VCaP (cell line): ENCODE measurements around the gene UFC1.

Experiments
- H3K27ac ChIP-seq: fragments of 450-650 bp; 2 replicates; pipeline ENCODE4 v1.5.1; 2017
- TF ChIP-seq, protein P1 (sequence below): fragments of 450-650 bp; conservative IDR thresholded peaks from 2 replicates; pipeline ENCODE4 v1.5.1; 2017; ENCODE audit warnings: mild to moderate bottlenecking, moderate library complexity

UFC1 gene

DNA sequence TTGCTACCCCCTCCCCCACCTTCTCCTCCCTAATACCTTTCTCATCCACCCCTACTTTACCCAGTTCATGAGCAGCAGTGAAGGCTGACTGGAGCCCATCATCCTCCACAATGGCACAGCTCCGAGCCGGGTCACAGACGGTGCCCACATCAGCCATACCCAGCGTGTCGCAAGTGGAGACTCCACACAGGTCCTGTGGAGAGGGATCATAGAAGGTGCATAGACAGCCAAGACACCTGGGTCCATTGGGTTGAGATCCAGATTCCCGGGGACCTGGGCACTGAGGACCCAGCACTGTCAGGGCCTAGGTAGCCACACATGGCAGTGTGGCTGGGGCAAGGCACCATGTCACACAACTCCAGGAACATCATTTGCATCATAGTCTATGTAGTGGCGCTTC is 42.3 kb downstream of the UFC1 start:
- TF ChIP-seq, protein P1, sequence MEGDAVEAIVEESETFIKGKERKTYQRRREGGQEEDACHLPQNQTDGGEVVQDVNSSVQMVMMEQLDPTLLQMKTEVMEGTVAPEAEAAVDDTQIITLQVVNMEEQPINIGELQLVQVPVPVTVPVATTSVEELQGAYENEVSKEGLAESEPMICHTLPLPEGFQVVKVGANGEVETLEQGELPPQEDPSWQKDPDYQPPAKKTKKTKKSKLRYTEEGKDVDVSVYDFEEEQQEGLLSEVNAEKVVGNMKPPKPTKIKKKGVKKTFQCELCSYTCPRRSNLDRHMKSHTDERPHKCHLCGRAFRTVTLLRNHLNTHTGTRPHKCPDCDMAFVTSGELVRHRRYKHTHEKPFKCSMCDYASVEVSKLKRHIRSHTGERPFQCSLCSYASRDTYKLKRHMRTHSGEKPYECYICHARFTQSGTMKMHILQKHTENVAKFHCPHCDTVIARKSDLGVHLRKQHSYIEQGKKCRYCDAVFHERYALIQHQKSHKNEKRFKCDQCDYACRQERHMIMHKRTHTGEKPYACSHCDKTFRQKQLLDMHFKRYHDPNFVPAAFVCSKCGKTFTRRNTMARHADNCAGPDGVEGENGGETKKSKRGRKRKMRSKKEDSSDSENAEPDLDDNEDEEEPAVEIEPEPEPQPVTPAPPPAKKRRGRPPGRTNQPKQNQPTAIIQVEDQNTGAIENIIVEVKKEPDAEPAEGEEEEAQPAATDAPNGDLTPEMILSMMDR = no peak
- H3K27ac ChIP-seq = no peak overlapping the region

DNA sequence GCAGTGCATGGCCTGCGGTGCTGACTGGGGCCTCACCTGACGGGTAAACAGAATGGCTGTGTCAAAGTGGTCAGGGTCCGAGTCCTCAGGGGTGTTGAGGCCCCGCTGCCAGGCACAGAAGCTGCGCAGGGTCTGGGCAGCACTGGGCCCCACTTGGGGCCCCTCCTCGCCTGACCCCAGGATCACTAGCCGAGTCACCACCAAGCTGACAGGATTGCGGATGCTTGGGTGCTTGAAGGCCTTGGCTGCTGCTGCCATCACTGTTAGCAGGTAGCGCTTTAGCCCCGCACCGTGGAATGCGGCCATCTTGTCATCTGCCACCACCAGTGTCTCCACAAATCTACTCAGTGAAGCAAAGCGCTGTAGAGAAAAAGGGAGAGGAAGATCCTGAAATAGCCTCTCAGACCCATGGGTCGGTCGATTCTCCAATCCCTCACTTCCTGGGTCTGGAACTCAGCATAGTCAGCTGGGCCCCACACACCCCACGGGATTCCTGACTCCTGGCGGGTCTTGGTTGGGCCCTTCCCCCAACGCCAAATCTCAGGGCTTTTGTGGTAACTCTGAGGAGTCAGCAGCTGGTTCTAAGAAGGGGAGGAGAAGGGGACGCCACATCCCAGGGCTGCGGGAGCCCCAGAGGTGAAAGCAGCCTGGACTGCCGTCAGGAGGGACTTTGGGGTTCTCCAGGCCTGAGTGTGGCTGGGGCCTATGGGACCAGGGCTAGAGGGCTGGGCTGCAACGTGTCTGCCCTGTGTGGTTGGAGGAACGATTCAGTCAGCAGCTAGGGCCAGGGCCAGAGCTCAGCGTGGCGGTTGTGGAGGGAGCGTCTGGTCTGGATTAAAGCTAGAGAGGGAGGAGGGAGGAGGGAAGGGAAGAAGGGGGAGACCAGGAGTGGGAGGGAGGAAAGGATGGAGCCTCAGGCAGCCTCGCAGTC is 43.0 kb downstream of the UFC1 start:
- H3K27ac ChIP-seq = no peak overlapping the region
- TF ChIP-seq, protein P1 = no peak

DNA sequence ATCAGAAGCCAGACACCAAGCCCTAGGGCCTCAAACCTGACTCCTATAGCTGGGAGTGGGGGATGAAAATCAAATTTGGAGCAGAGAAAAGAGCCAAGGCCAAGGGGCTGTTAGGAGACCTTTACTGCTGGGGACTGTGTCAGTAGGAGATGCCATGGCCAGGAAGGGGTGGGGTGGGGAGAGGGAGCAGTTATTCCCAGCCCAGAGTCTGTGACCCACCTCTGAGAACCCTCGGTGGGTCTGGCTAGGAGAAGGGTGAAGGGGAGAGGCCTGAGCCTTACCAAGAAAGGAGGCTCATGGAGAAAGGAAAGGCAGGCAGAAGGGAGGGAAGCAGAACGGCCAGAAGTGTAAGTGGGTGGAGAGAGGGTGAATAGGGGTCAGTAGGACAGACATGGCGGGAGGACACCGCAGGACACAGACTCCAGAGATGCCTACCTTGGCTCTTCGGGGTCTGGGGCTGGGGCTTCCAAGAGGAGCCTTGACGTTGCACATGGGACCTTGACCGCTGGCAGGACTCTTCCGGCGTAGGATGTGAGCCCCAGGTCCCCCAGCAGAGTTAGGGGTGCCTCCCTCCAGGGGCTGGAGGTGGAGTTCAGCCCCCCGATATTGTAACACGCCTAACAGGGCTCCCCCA is 43.9 kb downstream of the UFC1 start:
- no peak overlapping the region for H3K27ac ChIP-seq
- TF ChIP-seq, protein P1 = no peak

DNA sequence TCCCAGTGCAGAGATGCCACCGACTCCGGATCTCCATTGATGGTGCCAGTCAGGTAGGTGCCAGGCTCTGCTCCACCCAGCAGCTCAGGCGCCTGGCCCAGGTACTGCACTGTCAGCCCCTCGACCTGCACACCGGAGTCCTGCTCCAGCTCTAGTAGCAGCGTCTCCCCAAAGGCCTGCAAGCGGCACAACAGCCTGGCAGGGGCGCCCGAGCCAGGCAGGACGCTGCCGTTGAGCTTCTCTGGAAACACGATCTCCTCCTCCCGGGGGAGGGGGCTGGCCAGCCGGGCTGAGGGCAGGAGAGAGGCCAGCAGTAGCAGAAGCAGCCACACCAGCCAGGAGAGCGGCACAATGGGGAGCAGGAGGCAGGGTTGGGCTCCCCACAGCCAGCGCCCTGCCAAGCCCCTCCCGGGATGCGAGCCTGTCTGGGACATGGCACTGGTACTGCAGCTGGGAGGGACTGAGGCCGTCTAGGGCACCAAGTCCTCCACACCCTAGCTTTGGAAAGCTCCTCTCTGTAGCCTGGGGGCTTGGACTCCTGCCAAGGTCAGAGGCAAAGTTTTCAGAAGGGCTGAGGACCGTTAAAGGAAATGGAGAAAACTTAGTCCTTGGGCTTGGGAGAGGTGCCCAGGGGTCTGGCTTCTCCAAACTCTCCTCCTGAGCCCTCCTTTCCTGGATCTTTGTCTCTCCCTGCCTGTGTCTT is 44.6 kb downstream of the UFC1 start:
- TF ChIP-seq, protein P1 = no peak
- no peak overlapping the region for H3K27ac ChIP-seq

DNA sequence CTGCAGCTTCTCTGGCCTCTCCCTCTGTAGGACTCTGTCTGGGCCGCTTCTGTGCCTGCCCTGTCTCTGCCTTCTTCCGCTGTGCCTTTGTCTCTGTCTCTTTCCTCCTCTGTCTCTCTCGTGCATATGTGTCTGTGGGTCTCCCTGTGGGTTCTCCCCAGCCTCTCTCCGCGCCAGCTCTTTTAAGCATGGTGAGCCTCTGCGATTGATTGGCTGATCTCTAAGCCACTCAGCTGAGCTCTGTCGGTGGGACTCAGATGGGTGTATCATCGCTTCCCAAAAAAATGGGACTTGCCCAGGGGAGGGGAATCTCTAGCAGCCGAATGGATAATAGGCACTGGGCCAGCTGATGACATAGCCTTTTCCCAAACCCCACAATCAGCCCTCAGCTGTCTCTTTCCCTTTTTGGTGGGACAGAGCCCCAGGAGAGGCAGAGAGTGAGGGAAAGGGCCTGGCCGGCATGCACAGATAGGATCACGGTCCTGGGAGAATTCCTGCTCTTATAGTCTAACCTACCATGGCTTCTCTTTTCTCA is 45.2 kb downstream of the UFC1 start, which contains the start of gene ADAMTS4:
ADAMTS4 (minus strand) TSS at position 158 of the 535 bp plus-strand sequence. CDS start 427 bp downstream, outside the sequence.
- TF ChIP-seq, protein P1 = no peak
- no peak within 1 kb of the TSS for H3K27ac ChIP-seq

DNA sequence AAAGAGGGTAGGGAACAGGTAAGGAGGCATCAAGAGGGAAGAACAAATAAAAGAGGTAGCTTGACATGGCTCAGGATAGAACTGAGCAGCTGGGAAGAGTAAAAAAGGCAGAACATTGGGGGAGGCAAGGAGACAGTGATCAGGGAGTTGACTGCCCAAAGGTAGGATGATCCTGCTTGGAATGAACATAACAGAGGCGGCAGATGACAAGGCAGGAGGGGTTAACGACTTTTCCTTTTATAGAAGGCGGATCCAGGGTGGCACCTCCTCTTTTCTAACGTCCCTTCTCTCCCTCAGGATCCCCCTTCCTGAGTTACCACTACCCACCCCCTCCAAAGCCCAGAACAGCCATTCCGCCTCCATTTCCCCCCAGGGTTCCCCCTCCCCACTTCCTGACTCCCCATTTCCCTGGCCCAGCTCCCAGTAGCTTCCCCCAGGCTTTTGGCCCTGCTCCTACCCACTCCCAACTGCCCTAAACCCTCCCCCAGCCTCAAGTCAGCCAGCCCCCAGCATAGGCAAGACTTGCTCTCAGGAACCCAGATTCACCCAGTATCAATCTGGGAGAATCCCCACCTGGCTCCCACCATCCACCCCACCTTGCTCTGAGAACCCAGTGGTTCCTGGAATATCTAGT is 45.8 kb downstream of the UFC1 start:
- no peak overlapping the region for H3K27ac ChIP-seq

More for the DNA sequence above, 45.8 kb downstream of the UFC1 start:
- TF ChIP-seq, protein P1 = no peak
